ENCODE measurements around the gene MRPL40. TPM values are rescaled to one million over a fixed set of nuclear protein-coding genes. Genes with fewer than 3 reads are reported as not detected.
"Not testable (repeated sequence)": the region's sequence is repeated elsewhere in the genome, so short reads cannot be mapped to it uniquely, and the experiment has no call there.

The MRPL40 gene
- total RNA-seq, 1 donor from 2014 or later, result 24.0 TPM

- intact Hi-C loops (cut with micrococcal nuclease), result loop anchor here (1.0 to 5.0 kb wide), 9 partner anchors 16 to 701 kb away; partner anchors contain the start of genes C22orf39, CDC45, CLTCL1 and DGCR2
- Mint-ChIP-seq H3K27ac (peak within 1 kb of the TSS; percentile 91), H3K4me1 (peaks cover 59% of the 10 kb centered on the region), H3K9me3 (no peaks in the 10 kb centered on the region), H3K4me3 (peak within 1 kb of the TSS; percentile 90), H3K27me3 (no peaks in the 10 kb centered on the region), H3K36me3 (ENCODE audit: low read depth) (peaks cover 22% of the 10 kb centered on the region)
- TF ChIP-seq CTCF (IDR thresholded peaks at IDR 0.05), result no peak
- POLR2A ChIA-PET, result interaction anchor here (0.6 to 5.3 kb wide), 17 partner anchors 10 to 380 kb away, joined by 3 to 92 read pairs (median 6); partner anchors contain the start of genes C22orf39, CDC45, CLTCL1 and ESS2
- CTCF ChIA-PET, result interaction anchor here (0.7 kb wide), 1 partner anchor 16 kb away, joined by 4 read pairs; the partner anchor contains the start of gene C22orf39
- DNase-seq (peak; percentile 93), ATAC-seq (ENCODE audit: low read depth) (peak; percentile 53)
These were observed 654 bp upstream of the MRPL40 start, which contains the start of gene HIRA for GRCh38 chr22:19431649-19432132. Gene HIRA, minus strand, starts transcription at chr22:19431733. Its CDS starts 257 bp downstream, at chr22:19431476.

- intact Hi-C loops (cut with micrococcal nuclease), result loop anchor here (5.0 kb wide), 2 partner anchors 198 to 698 kb away; partner anchors contain the start of gene ZDHHC8
- Mint-ChIP-seq H3K4me1 (peaks cover 51% of the 10 kb centered on the region), H3K36me3 (ENCODE audit: low read depth) (peaks cover 32% of the 10 kb centered on the region), H3K4me3 (peak overlapping the region; percentile 56), H3K27me3 (no peaks in the 10 kb centered on the region), H3K9me3 (no peaks in the 10 kb centered on the region), H3K27ac (peak overlapping the region; percentile 89)
- no peak for DNase-seq
- ATAC-seq (ENCODE audit: low read depth), result no peak
- no peak for TF ChIP-seq CTCF (IDR thresholded peaks at IDR 0.05)
- ChIA-PET POLR2A (interaction anchor here (0.6 to 5.3 kb wide), 4 partner anchors 10 to 316 kb away, joined by 3 to 92 read pairs (median 5); partner anchors contain the start of genes C22orf39 and DGCR2), CTCF (interaction anchor here (1.2 kb wide), 1 partner anchor 74 kb away, joined by 3 read pairs; no protein-coding TSS in a partner anchor)
These were observed 2.1 kb downstream of the MRPL40 start for GRCh38 chr22:19434401-19434800.

GRCh38 chr22:19434829-19435580, 2.7 kb downstream of the MRPL40 start:
- ATAC-seq (ENCODE audit: low read depth), result no peak
- CTCF ChIA-PET, result interaction anchor here (1.2 kb wide), 1 partner anchor 74 kb away, joined by 3 read pairs; no protein-coding TSS in a partner anchor
- H3K27me3 Mint-ChIP-seq, result no peaks in the 10 kb centered on the region
- peaks cover 33% of the 10 kb centered on the region for H3K36me3 Mint-ChIP-seq (ENCODE audit: low read depth)
- TF ChIP-seq CTCF (IDR thresholded peaks at IDR 0.05), result no peak
- peak overlapping the region; percentile 89 for H3K27ac Mint-ChIP-seq
- no peak for DNase-seq
- POLR2A ChIA-PET, result interaction anchor here (0.7 to 5.3 kb wide), 3 partner anchors 10 to 74 kb away, joined by 3 to 92 read pairs (median 5); partner anchors contain the start of gene C22orf39
- no peak overlapping the region for H3K4me3 Mint-ChIP-seq
- H3K9me3 Mint-ChIP-seq, result no peaks in the 10 kb centered on the region
- intact Hi-C loops (cut with micrococcal nuclease), result loop anchor here (5.0 kb wide), 2 partner anchors 197 to 697 kb away; partner anchors contain the start of gene ZDHHC8
- H3K4me1 Mint-ChIP-seq, result peaks cover 45% of the 10 kb centered on the region

- POLR2A ChIA-PET, result interaction anchor here (5.3 kb wide), 1 partner anchor 11 kb away, joined by 92 read pairs; the partner anchor contains the start of gene C22orf39
- CTCF ChIA-PET; ATAC-seq (ENCODE audit: low read depth); H3K9me3 Mint-ChIP-seq; H3K4me3 Mint-ChIP-seq; intact Hi-C loops (cut with micrococcal nuclease); DNase-seq; H3K27me3 Mint-ChIP-seq: not testable (repeated sequence)
- H3K4me1 Mint-ChIP-seq, result peaks cover 39% of the 10 kb centered on the region
- H3K27ac Mint-ChIP-seq, result peak overlapping the region; percentile 16
- H3K36me3 Mint-ChIP-seq (ENCODE audit: low read depth), result peaks cover 42% of the 10 kb centered on the region
These were observed 4.3 kb downstream of the MRPL40 start for GRCh38 chr22:19436444-19437161.

GRCh38 chr22:19438298-19438697, 6.0 kb downstream of the MRPL40 start:
- CTCF ChIA-PET, result no interaction called here

More at GRCh38 chr22:19438298-19438697, 6.0 kb downstream of the MRPL40 start:
- no peak for TF ChIP-seq CTCF (IDR thresholded peaks at IDR 0.05)
- DNase-seq, result no peak
- H3K36me3 Mint-ChIP-seq (ENCODE audit: low read depth), result peaks cover 52% of the 10 kb centered on the region
- H3K27me3 Mint-ChIP-seq, result no peaks in the 10 kb centered on the region
- POLR2A ChIA-PET, result interaction anchor here (1.1 kb wide), 1 partner anchor 9 kb away, joined by 5 read pairs; the partner anchor contains the start of gene C22orf39
- no peak for ATAC-seq (ENCODE audit: low read depth)
- peaks cover 32% of the 10 kb centered on the region for H3K4me1 Mint-ChIP-seq
- H3K27ac Mint-ChIP-seq, result no peak overlapping the region
- H3K4me3 Mint-ChIP-seq, result no peak overlapping the region
- intact Hi-C loops (cut with micrococcal nuclease), result no loop called here
- no peaks in the 10 kb centered on the region for H3K9me3 Mint-ChIP-seq

All from activated B cell treated with CpG ODN at 0.5 μM for 24 hours (primary cell).